NCI-H2171 treated with DMSO at 0.1 percent for 48 hours (cell line): ENCODE results near the gene MRPS25.

Experiments used
- DNase-seq: peaks from one replicate; lab custom pipeline; 2025; lab: John Stamatoyannopoulos, UW

Gene MRPS25

GRCh38 chr3:15081960-15082664, 17.0 kb upstream of the MRPS25 start:
- DNase-seq = no peak

GRCh38 chr3:15079091-15079490, 14.0 kb upstream of the MRPS25 start:
- no peak for DNase-seq

- no peak for DNase-seq
Observed at GRCh38 chr3:15074500-15074899, 9.4 kb upstream of the MRPS25 start.

GRCh38 chr3:15071699-15072098, 6.6 kb upstream of the MRPS25 start:
- DNase-seq = no peak

- no peak for DNase-seq
Observed at GRCh38 chr3:15069441-15069840, 4.3 kb upstream of the MRPS25 start.

GRCh38 chr3:15066467-15066866, 1.4 kb upstream of the MRPS25 start:
- no peak for DNase-seq

- no peak for DNase-seq
Observed at GRCh38 chr3:15065550-15066007, 464 bp upstream of the MRPS25 start.

GRCh38 chr3:15064299-15064834, 748 bp downstream of the MRPS25 start:
- DNase-seq = no peak

- no peak for DNase-seq
Observed at GRCh38 chr3:15063656-15064286, 1.3 kb downstream of the MRPS25 start.

GRCh38 chr3:15063238-15063637, 1.9 kb downstream of the MRPS25 start:
- no peak for DNase-seq

GRCh38 chr3:15060029-15060428, 5.1 kb downstream of the MRPS25 start:
- DNase-seq = no peak

- no peak for DNase-seq
Observed at GRCh38 chr3:15056676-15057404, 8.3 kb downstream of the MRPS25 start.

- DNase-seq = no peak
Observed at GRCh38 chr3:15055019-15055557, 10.0 kb downstream of the MRPS25 start.

- no peak for DNase-seq
Observed at GRCh38 chr3:15053541-15053940, 11.6 kb downstream of the MRPS25 start.

- DNase-seq = no peak
Observed at GRCh38 chr3:15052335-15053242, 12.5 kb downstream of the MRPS25 start.

- DNase-seq = no peak
Observed at GRCh38 chr3:15051531-15051930, 13.6 kb downstream of the MRPS25 start.

GRCh38 chr3:15050405-15051092, 14.6 kb downstream of the MRPS25 start:
- DNase-seq = no peak

- no peak for DNase-seq
Observed at GRCh38 chr3:15049584-15049983, 15.5 kb downstream of the MRPS25 start.

- no peak for DNase-seq
Observed at GRCh38 chr3:15045667-15046066, 19.4 kb downstream of the MRPS25 start.

- DNase-seq = no peak
Observed at GRCh38 chr3:15044326-15044725, 20.8 kb downstream of the MRPS25 start.
